Esophagus muscularis mucosa (tissue), 4 donors: ENCODE measurements around the gene RNF186. TPM values are rescaled to one million over a fixed set of nuclear protein-coding genes. Genes with fewer than 3 reads are reported as not detected.

ENCODE experiments used
- DNase-seq: peaks from one replicate; pipeline ENCODE4 v3.0.0-alpha.2; 2017; ENCODE audit errors: extremely low spot score
- H3K27ac ChIP-seq, 4 donors: fragments of 200-600 bp; sonication (generic); replicated peaks in 1 of 4; 1 replicate in 3 of 4; 2 replicates in 1 of 4; pipeline ENCODE4 v1.5.1; 2016 to 2019; ENCODE audit warnings: mild to moderate bottlenecking in 1 of 4
- H3K27me3 ChIP-seq, 4 donors: fragments of 200-600 bp; sonication (generic); one replicate each; pipeline versions ENCODE4 v1.5.1 to v1.6.0; 2016 to 2019
- H3K36me3 ChIP-seq, 4 donors: fragments of 200-600 bp; sonication (generic); one replicate each; pipeline ENCODE4 v1.5.1; 2016 to 2019
- H3K4me1 ChIP-seq, 4 donors: fragments of 200-600 bp; sonication (generic); one replicate each; pipeline ENCODE4 v1.5.1; 2016 to 2019
- H3K4me3 ChIP-seq, 4 donors: fragments of 200-600 bp; sonication (generic); 1 replicate in 2 of 4; 2 replicates in 2 of 4; pipeline ENCODE4 v1.5.1; 2016 to 2019; ENCODE audit warnings: mild to moderate bottlenecking in 4 of 4, moderate library complexity in 1 of 4
- H3K9me3 ChIP-seq, 4 donors: fragments of 200-600 bp; sonication (generic); 1 replicate in 3 of 4; 2 replicates in 1 of 4; pipeline ENCODE4 v1.5.1; 2016 to 2019
- CTCF ChIP-seq, 3 experiments: fragments of 200-600 bp in 2 of 3; fragments of 450-650 bp in 1 of 3; sonication (generic) in 2 of 3; IDR thresholded peaks; one replicate each; pipeline ENCODE4 v1.5.1; 2017 to 2019; ENCODE audit warnings: antibody characterized with exemption in 3 of 3, mild to moderate bottlenecking in 2 of 3, moderate library complexity in 1 of 3
- EP300 ChIP-seq: sonication (generic); formaldehyde crosslinking; IDR thresholded peaks from one replicate; pipeline ENCODE4 v1.6.1; 2017; ENCODE audit warnings: antibody characterized with exemption
- POLR2A ChIP-seq: fragments of 450-650 bp; IDR thresholded peaks from one replicate; pipeline ENCODE4 v1.6.1; 2017; ENCODE audit warnings: antibody characterized with exemption, moderate library complexity, mild to moderate bottlenecking, low read depth
- POLR2AphosphoS5 ChIP-seq, 2 donors: sonication (generic); formaldehyde crosslinking; IDR thresholded peaks; one replicate each; pipeline ENCODE4 v1.6.1; 2017; ENCODE audit warnings: antibody characterized with exemption in 2 of 2
- WGBS: methylation state at CpG from one replicate; pipeline ENCODE4 v1.1.5; 2018; 5-methylcytosine and 5-hydroxymethylcytosine counted together
- intact Hi-C: fragments of 100-400 bp; cut with DNase I; formaldehyde crosslinking; loops from one replicate; pipeline ENCODE4 v1.15.1; 2023
- total RNA-seq, 4 donors: library from RNA; depleted of rRNA; stranded (reverse); fragments of >200 nt; gene quantifications; one replicate each; pipeline versions ENCODE4 v1.1.0 to v1.2.1, GENCODE V29; 2016

The RNF186 gene
- total RNA-seq, 4 donors from 2014 or later, result not detected

- H3K27me3 ChIP-seq, result no peaks in the 10 kb centered on the region
- DNase-seq, result no peak
- H3K27ac ChIP-seq, result no peak overlapping the region
- no peaks in the 10 kb centered on the region for H3K4me1 ChIP-seq
- 86% methylated on average over 7 of the region's 7 CpGs for WGBS
- no peaks in the 10 kb centered on the region for H3K9me3 ChIP-seq
- no peak overlapping the region for H3K4me3 ChIP-seq
- intact Hi-C loops, result no loop called here
- no peaks in the 10 kb centered on the region for H3K36me3 ChIP-seq
- TF ChIP-seq POLR2AphosphoS5 (IDR thresholded peaks at IDR 0.05), result no peak
- no peak for TF ChIP-seq CTCF (IDR thresholded peaks at IDR 0.05)
- TF ChIP-seq POLR2A, result no peak
- no peak for TF ChIP-seq EP300
Measured at GRCh38 chr1:19808351-19808750, 6.7 kb downstream of the RNF186 start.

GRCh38 chr1:19804831-19805251, 10.2 kb downstream of the RNF186 start:
- no peak for DNase-seq
- no peak overlapping the region for H3K27ac ChIP-seq
- peaks cover 5 to 11% (median 7%) of the 10 kb centered on the region in 4 donors for H3K4me1 ChIP-seq
- H3K4me3 ChIP-seq, result no peak overlapping the region
- no peaks in the 10 kb centered on the region for H3K9me3 ChIP-seq
- no peaks in the 10 kb centered on the region for H3K36me3 ChIP-seq
- intact Hi-C loops, result no loop called here
- no peaks in the 10 kb centered on the region for H3K27me3 ChIP-seq
- TF ChIP-seq POLR2A (no peak), CTCF (IDR thresholded peaks at IDR 0.05) (no peak), EP300 (no peak), POLR2AphosphoS5 (IDR thresholded peaks at IDR 0.05) (no peak)
- WGBS, result 80% methylated on average over 6 of the region's 6 CpGs

- Histone ChIP-seq H3K4me1 (peaks cover 10 to 29% (median 23%) of the 10 kb centered on the region in 4 donors), H3K36me3 (peaks cover 0 to 2% (median 0%) of the 10 kb centered on the region in 4 donors), H3K27me3 (no peaks in the 10 kb centered on the region), H3K9me3 (no peaks in the 10 kb centered on the region), H3K4me3 (no peak overlapping the region), H3K27ac (no peak overlapping the region)
- intact Hi-C loops, result no loop called here
- TF ChIP-seq POLR2A (no peak), EP300 (no peak), POLR2AphosphoS5 (IDR thresholded peaks at IDR 0.05) (no peak), CTCF (IDR thresholded peaks at IDR 0.05) (no peak)
- 66% methylated on average over 7 of the region's 7 CpGs for WGBS
- DNase-seq, result no peak
Measured at GRCh38 chr1:19802269-19802668, 12.8 kb downstream of the RNF186 start.

- Histone ChIP-seq H3K27ac (peak overlapping the region; percentile 83 to 88 (median 86)), H3K36me3 (peaks cover 0 to 11% (median 2%) of the 10 kb centered on the region in 4 donors), H3K9me3 (no peaks in the 10 kb centered on the region), H3K27me3 (no peaks in the 10 kb centered on the region), H3K4me1 (peaks cover 10 to 29% (median 23%) of the 10 kb centered on the region in 4 donors), H3K4me3 (peak overlapping the region; percentile 63 to 89 (median 83))
- no peak for DNase-seq
- 21% methylated on average over 28 of the region's 33 CpGs for WGBS
- TF ChIP-seq POLR2AphosphoS5 (IDR thresholded peaks at IDR 0.05), result no peak
- no peak for TF ChIP-seq POLR2A
- no peak for TF ChIP-seq CTCF (IDR thresholded peaks at IDR 0.05)
- no peak for TF ChIP-seq EP300
- intact Hi-C loops, result no loop called here
Measured at GRCh38 chr1:19800076-19800804, 14.8 kb downstream of the RNF186 start.
